PC-9 (cell line): Measurements from ENCODE around the gene BCAS3. TPM values are rescaled to one million over a fixed set of nuclear protein-coding genes. Genes with fewer than 3 reads are reported as not detected.

Experiments used
- BruUV-seq: library from RNA; stranded (reverse); fragments of 400-500 nt; replicated peaks from 2 replicates; lab custom pipeline; 2021; lab: Mats Ljungman, UMichigan
- CTCF ChIA-PET: fragments of 300-600 bp; sonication (Branson Sonifier 250); formaldehyde crosslinking; loops from one replicate; lab custom pipeline; 2022; ENCODE audit warnings: antibody characterized with exemption; lab: Charles Lee
- POLR2A ChIA-PET: fragments of 300-600 bp; sonication (Branson Sonifier 250); formaldehyde crosslinking; loops from one replicate; lab custom pipeline; 2022; ENCODE audit warnings: antibody characterized with exemption; ENCODE audit not compliant: unreplicated experiment; lab: Charles Lee
- DNase-seq, 2 experiments: peaks; one replicate each; pipeline versions ENCODE4 v3.0.0 to v3.0.0-alpha.2; 2015 to 2022; ENCODE audit warnings: mixed read lengths in 1 of 2
- H2AFZ ChIP-seq: fragments of 200-600 bp; sonication (generic); 2 replicates; pipeline ENCODE4 v1.8.1; 2017; ENCODE audit warnings: antibody characterized with exemption
- H3F3A ChIP-seq: fragments of 200-600 bp; sonication (generic); 2 replicates; pipeline ENCODE4 v1.8.1; 2017; ENCODE audit warnings: antibody characterized with exemption, mild to moderate bottlenecking, low read depth; ENCODE audit not compliant: insufficient read depth
- H3K27ac ChIP-seq: fragments of 200-600 bp; sonication (generic); 2 replicates; pipeline ENCODE4 v1.6.1; 2016; ENCODE audit warnings: mixed run types
- H3K27me3 ChIP-seq: fragments of 200-600 bp; sonication (generic); 2 replicates; pipeline ENCODE4 v1.6.1; 2016; ENCODE audit warnings: low read depth, mixed run types; ENCODE audit not compliant: insufficient read depth
- H3K36me3 ChIP-seq: fragments of 200-600 bp; sonication (generic); 2 replicates; pipeline ENCODE4 v1.6.1; 2016; ENCODE audit warnings: low read depth, mixed run types
- H3K4me1 ChIP-seq: fragments of 200-600 bp; sonication (generic); replicated peaks from 2 replicates; pipeline ENCODE4 v1.6.1; 2016; ENCODE audit warnings: mixed run types; ENCODE audit not compliant: insufficient read depth
- H3K4me2 ChIP-seq: fragments of 200-600 bp; sonication (generic); 2 replicates; pipeline ENCODE4 v1.6.1; 2017; ENCODE audit warnings: mixed run types
- H3K4me3 ChIP-seq: fragments of 200-600 bp; sonication (generic); 2 replicates; pipeline ENCODE4 v1.6.1; 2016; ENCODE audit warnings: mixed run types
- H3K79me2 ChIP-seq: fragments of 200-600 bp; sonication (generic); 2 replicates; pipeline ENCODE4 v1.6.1; 2017; ENCODE audit warnings: low read depth, mixed run types
- H3K9me2 ChIP-seq: fragments of 200-600 bp; sonication (generic); 2 replicates; pipeline ENCODE4 v1.8.1; 2017; ENCODE audit warnings: mild to moderate bottlenecking; ENCODE audit not compliant: insufficient read depth
- H3K9me3 ChIP-seq: fragments of 200-600 bp; sonication (generic); 2 replicates; pipeline ENCODE4 v1.8.1; 2016; ENCODE audit warnings: low read depth; ENCODE audit not compliant: insufficient read depth
- H4K20me1 ChIP-seq: fragments of 200-600 bp; sonication (generic); 2 replicates; pipeline ENCODE4 v1.8.1; 2017; ENCODE audit not compliant: insufficient read depth
- EZH2 ChIP-seq: fragments of 200-600 bp; sonication (generic); IDR thresholded peaks from 2 replicates; pipeline ENCODE4 v1.8.0; 2017; ENCODE audit warnings: antibody characterized with exemption, low read depth
- intact Hi-C: fragments of 100-400 bp; cut with micrococcal nuclease; formaldehyde crosslinking; loops from one replicate; pipeline ENCODE4 v1.10.0; 2022; ENCODE audit not compliant: unreplicated experiment
- total RNA-seq: library from RNA; stranded (reverse); gene quantifications from 2 replicates; pipeline ENCODE4 v1.2.3, GENCODE V29; 2021
- TF ChIP-seq, protein P1 (sequence below): fragments of 200-600 bp; sonication (generic); conservative IDR thresholded peaks from 2 replicates; pipeline ENCODE4 v1.6.1; 2017; ENCODE audit warnings: mixed run types, antibody characterized with exemption, mild to moderate bottlenecking, moderate library complexity

Gene BCAS3
- total RNA-seq, 1 experiment from 2014 or later: 26.0 TPM

DNA sequence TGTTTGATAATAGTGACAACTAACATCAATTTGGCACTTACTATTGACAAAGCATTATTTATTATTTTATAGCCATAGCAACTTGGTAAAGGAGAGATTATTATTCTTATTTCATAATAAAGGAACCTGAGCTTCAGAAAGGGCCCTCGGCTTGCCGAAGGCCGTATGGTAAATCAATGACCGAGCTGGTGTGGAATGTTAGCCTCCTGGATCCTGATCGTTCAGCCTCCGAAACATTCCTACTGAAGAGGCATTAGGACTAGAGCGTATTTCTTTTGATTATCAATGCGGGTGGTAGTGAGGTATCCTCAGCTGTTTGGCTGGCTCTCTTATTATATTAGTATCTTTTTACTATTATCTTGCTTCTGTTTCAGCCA is 522.7 kb downstream of the BCAS3 start:
- intact Hi-C loops: no loop called here
- DNase-seq: no peak
- TF ChIP-seq, protein P1, sequence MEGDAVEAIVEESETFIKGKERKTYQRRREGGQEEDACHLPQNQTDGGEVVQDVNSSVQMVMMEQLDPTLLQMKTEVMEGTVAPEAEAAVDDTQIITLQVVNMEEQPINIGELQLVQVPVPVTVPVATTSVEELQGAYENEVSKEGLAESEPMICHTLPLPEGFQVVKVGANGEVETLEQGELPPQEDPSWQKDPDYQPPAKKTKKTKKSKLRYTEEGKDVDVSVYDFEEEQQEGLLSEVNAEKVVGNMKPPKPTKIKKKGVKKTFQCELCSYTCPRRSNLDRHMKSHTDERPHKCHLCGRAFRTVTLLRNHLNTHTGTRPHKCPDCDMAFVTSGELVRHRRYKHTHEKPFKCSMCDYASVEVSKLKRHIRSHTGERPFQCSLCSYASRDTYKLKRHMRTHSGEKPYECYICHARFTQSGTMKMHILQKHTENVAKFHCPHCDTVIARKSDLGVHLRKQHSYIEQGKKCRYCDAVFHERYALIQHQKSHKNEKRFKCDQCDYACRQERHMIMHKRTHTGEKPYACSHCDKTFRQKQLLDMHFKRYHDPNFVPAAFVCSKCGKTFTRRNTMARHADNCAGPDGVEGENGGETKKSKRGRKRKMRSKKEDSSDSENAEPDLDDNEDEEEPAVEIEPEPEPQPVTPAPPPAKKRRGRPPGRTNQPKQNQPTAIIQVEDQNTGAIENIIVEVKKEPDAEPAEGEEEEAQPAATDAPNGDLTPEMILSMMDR: no peak
- TF ChIP-seq EZH2: no peak
- no peaks in the 10 kb centered on the region for H3K79me2 ChIP-seq
- no peaks in the 10 kb centered on the region for H3K9me3 ChIP-seq
- no peak overlapping the region for H3K4me3 ChIP-seq
- CTCF ChIA-PET: no interaction called here
- H3F3A ChIP-seq: no peaks in the 10 kb centered on the region
- H3K27ac ChIP-seq: no peak overlapping the region
- H4K20me1 ChIP-seq: no peaks in the 10 kb centered on the region
- H3K4me2 ChIP-seq: no peak overlapping the region
- no TSS peak for BruUV-seq
- H3K4me1 ChIP-seq: peaks cover 11% of the 10 kb centered on the region; the same call in 1 of the 2 replicates
- POLR2A ChIA-PET: no interaction called here
- H3K36me3 ChIP-seq: no peaks in the 10 kb centered on the region
- no peaks in the 10 kb centered on the region for H3K27me3 ChIP-seq
- H2AFZ ChIP-seq: no peak overlapping the region
- H3K9me2 ChIP-seq: no peaks in the 10 kb centered on the region

DNA sequence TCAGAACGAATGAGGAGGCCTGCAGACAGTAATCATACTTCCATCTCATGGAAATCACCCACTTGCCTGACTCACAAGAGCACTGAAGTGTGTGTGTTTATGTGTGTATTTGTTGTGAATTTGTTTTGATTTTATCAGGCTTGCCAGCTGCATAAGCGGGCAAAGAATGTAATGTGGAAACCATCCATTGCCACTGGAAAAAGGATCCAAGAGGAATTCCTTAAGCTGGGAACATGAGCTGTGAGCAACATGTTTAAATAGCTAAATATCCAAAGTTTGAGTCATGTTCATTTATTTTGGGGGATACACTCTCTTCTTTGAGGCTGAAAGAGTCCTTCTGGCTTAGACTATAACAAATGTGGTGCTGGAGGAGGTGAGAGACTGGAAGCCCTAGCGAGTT is 523.6 kb downstream of the BCAS3 start:
- Histone ChIP-seq H3K9me3 (no peaks in the 10 kb centered on the region), H3K4me1 (peaks cover 11% of the 10 kb centered on the region; the same call in 1 of the 2 replicates), H3K9me2 (no peaks in the 10 kb centered on the region), H2AFZ (no peak overlapping the region), H3K79me2 (no peaks in the 10 kb centered on the region), H3F3A (no peaks in the 10 kb centered on the region), H3K4me2 (no peak overlapping the region), H3K27me3 (no peaks in the 10 kb centered on the region), H3K36me3 (no peaks in the 10 kb centered on the region), H3K27ac (no peak overlapping the region), H3K4me3 (no peak overlapping the region), H4K20me1 (no peaks in the 10 kb centered on the region)
- intact Hi-C loops: no loop called here
- ChIA-PET POLR2A (no interaction called here), CTCF (no interaction called here)
- no peak for DNase-seq
- TF ChIP-seq EZH2: no peak
- TF ChIP-seq, protein P1: no peak
- BruUV-seq: no TSS peak

DNA sequence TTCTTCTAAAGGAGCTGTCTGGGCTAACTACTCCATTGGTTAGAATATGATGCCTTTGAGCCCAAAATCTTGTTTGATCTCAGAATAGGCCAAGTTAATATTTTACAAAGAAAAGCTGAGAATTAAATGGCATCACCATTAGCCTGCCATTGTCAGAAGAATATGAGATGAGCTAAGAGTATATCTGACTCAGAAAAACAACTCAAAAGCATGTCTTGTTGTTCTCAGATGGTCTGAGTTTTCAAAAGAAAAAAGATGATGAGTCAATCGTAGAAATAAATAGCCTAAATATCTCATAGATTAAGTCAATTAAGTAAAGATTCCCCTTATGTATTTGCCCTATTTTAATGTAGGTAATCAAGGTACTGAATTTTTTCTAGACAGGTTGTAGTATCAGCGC is 524.9 kb downstream of the BCAS3 start:
- intact Hi-C loops: no loop called here
- H3K9me3 ChIP-seq: no peaks in the 10 kb centered on the region
- H4K20me1 ChIP-seq: no peaks in the 10 kb centered on the region
- ChIA-PET POLR2A (no interaction called here), CTCF (no interaction called here)
- H3K4me1 ChIP-seq: peaks cover 11% of the 10 kb centered on the region; the same call in 1 of the 2 replicates
- H3K9me2 ChIP-seq: no peaks in the 10 kb centered on the region
- no peak for DNase-seq
- H3K4me3 ChIP-seq: no peak overlapping the region
- TF ChIP-seq, protein P1: no peak
- no peak for TF ChIP-seq EZH2
- H3K79me2 ChIP-seq: no peaks in the 10 kb centered on the region
- H3K4me2 ChIP-seq: no peak overlapping the region
- no TSS peak for BruUV-seq
- no peaks in the 10 kb centered on the region for H3K36me3 ChIP-seq
- H3F3A ChIP-seq: no peaks in the 10 kb centered on the region
- no peaks in the 10 kb centered on the region for H3K27me3 ChIP-seq
- H3K27ac ChIP-seq: no peak overlapping the region
- no peak overlapping the region for H2AFZ ChIP-seq
